GM11168 (cell line): ENCODE measurements around the gene GPR17.

Source experiments
- in situ Hi-C: fragments of 300-500 bp; cut with MboI; formaldehyde crosslinking; loops from one replicate; pipeline ENCODE4 v1.12.0; 2022; ENCODE audit warnings: low sequenced_read_pairs; ENCODE audit not compliant: unreplicated experiment

The GPR17 gene

DNA sequence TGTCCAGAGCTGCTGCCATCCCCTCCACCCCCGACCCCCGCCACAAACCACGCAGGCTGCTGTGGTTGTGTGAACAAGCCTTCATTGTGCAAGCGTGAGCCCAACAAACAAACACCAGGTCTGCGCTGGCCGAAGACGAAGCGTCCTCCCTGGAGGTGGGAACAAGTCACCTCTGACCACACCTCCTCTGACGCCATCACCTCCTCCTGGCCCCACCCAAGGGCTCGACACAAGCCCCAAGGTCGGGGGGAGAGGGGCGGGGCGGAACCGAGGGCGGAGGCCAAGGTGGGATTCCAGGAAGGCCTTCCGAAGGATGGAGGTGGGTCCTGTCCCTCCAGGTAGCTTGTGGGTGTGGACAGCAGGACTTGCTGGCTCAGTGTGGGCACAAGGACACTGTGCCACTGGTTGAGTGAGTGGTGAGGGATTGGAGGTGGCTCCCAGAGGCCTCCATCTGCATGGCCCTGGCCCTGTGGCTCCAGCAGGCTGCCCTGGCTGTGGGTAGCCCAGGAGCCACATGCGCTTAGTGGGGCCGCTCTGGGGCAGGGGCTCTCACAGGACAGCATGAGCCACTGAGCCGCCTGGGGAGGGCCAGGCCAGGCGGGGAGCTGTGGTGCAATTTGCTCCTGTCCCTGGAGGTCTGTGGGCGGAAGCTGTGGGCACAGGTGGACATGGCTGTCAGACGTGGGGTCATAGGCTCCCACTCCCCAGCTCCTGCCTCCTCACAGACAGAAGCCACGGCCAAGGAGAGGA is 7.4 kb upstream of the GPR17 start:
- in situ Hi-C loops: no loop called here

DNA sequence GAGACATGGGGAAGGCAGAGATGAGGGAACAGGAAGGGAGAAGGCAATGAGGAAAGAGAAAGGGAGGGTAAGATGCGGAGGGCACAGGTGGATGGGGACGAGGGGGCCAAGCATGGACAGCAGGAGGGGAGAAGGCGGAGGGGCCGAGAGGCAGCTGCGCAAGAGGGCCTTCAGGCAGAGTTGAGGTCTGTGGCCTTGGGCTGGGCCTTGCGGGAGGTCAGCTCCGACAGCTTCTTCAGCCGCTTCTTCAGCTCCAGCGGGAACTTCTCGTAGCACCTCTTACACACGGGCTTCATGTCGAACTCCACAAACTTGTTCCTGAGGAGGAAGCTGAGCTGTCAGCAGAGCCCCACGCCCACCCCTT is 6.9 kb upstream of the GPR17 start:
- in situ Hi-C loops: no loop called here

DNA sequence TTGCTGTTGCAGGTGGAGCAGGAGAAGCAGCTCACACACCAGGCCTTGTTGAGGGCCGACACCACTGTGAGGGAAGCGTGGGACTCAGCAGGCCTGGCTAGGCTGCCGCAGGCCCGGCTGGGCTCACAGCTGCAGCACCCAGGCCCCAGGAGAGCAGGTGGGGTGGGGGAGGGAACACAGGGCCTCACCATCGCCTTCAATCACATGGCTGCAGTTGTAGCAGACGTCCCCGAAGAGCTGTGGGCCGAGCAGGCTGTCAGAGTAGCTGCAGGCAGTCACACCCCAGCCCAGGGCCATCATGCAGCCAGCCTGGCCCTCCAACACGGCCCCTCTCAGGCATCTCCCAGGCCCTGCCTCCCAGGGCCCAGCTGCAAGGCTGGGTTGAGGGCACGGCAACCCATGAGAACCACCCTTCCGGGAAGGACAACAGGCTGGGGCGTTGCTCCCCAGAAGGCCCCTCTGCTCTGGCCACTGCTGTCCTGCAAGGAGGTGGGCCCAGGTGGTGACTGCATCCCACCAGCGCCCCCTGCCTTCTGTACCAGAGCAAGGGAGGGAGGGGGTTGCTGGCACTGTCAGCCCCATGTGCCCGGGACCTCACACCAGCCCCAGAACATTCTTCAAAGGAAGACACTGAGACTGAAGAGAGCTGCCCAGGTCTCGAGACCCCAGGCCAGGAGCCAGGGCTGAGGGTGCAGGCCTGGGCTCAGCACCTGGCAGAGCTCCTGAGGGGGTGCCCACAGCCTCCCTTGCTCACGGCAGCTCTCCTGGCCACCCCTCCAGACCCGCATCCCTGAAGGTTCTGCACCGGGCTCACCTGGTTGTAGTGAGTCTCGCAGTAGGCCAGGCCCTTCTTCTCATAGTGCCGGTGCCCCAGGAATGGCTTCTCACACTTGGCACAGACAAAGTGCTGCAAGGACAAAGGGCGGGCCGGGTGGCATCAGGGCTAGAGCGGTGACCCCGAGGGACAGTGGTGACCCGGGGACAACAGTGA is 5.6 kb upstream of the GPR17 start:
- in situ Hi-C loops: no loop called here

DNA sequence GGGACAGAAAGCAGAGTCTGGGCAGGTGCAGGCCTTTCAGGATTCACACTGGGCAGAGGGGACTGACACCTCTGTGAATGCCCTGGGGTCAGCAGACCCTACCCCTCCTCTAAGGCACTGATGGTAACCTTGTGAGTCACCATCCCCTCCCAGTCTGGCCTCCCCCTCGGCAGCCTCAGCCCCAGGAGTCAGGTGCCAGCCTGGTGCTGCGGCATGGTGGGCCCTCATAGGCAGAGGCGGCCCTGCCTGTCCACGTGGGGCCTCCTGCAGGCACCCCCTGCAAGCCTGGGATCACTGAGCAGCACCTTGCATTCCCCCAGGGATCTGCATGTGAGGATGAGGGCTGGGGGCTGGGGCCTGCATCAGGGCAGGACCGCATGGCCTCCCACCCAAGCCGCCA is 4.8 kb upstream of the GPR17 start:
- in situ Hi-C loops: no loop called here

DNA sequence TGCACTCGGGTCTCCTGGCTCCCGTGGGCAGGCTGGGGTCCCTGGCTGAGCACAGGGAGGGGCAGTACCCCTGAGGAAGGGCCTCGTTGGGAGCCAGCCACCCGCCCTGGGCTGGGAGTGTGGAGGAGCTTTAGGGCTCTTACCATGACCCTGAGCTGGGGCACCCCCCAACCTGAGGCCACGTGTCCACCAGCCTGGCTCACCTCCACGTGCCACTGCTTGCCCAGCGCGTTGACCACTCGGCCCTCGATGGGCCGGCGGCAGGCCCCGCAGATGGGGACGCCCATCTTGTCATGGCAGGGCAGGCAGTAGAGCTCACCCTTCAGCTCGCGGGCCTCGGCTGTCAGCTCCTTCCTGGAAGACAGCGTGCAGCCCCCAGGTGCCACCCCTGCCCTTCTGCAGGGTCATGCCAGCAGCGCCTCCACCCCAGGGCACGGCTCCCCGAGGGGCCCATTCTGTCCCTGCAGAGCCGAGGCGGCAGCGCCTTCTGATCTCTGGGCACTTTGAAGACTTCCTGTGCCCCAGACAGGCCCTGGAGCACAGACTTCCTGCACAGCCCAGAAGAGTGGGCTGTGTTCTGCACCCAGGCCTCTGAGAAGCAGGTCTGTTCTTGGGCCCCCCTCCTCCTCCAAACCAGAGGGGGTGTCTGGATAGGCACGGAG is 4.0 kb upstream of the GPR17 start:
- in situ Hi-C loops: no loop called here

DNA sequence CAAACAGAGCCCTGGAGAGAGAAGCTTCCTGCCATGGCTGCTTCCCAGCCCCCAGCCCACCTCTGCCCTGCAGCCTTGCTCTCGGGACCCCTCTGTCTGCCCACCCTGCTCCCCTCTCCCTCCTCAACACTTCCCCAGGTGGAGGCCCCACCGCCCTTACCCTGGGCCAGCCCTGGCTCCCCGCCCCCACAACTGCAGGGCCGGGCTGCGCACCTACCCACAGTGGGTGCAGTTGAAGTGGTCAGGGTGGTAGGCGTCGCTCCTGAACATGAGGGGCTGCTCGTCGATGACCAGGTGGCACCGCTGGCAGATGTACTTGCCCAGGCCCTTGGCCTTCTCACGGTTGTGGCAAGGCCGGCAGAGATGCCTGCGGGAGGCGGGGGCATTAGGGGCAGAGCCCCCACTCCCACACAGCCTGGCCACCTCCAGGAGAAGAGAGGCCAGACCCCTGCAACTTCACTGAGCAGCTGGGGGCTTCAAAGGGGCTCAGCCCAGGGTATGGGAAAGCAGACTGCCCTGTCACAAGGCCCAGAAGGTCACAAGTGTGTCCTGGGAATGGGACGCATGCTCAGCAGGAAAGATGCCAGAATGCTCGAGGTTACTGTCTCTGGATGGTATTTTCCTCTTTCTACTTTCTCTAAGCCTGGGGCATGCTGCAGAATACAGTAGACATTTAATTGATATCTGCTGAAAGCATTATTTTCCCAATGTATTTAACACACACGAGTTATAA is 3.1 kb upstream of the GPR17 start:
- in situ Hi-C loops: no loop called here

DNA sequence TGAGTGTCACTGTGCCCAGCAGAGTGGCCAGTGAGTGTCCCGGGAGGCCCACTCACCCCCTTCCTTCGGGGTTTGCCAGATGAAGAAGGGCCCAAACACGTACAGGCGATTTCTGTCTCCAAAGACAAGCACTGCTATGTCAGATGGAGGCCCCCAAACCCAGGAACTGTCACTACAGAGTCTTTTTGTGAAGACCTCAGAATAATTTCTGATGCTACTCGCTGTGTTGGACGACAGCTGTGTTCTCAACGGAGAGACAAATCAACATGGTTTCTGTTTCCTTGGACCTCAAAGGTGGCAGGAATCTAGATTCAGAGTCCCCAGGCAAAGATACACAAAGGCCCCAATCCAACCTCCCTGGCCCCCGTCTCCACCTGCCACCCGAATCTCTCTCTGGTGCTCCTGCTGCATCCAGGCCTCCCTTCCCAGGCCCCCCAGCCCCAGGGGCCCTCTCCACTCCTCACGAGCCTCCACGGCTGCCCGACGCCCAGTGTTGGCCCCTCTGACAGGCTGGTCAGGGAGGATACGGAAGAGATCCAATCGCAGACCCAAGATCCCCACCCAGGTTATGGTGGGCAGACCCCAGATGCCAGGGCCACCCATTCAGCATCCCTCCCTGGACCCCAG is 2.4 kb upstream of the GPR17 start:
- in situ Hi-C loops: no loop called here

DNA sequence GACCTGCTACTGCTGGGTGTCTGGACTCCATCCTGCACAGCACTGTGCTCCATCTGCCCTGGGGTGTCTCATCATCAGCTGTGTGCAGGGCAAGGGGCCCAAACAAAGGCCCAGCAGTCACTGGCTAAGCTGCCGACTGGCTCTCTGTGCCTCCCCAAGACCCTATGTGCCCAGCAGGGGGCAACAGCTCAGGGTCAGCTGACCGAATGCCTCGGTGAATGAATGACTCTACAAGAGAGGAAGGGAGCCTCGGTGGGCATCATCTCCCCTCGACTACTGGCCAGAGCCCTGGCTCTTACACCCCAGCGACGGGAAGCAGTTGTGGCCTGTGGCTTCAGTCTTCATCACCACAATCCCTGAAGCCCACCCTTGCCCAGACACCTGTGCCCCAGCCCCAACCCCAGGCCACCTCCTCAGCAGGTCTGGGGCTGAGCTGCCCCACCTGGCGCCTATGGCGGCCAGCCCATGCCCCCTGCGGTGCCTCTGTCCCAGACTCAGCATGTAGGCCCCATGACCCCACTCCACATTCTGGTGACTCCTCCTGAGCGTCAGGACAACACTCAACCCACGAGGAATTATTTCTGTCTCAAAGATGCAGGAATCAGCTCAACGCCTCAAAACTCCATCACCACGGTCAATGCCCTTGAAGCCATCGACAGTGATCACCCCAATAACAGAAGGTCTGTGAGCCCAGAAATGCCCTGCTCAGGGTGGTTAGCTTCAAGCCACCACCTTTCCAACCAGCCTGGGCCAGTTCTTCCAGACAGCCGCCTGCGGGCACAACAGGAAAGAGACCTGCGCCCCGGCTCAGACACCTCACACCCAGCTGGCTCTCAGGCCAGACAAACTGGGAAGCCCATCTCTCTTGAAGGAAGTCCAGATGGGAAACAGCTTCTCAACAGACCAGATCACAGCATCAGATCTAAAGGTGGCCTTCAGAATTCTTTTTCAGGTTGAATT is 1.6 kb upstream of the GPR17 start:
- in situ Hi-C loops: no loop called here

DNA sequence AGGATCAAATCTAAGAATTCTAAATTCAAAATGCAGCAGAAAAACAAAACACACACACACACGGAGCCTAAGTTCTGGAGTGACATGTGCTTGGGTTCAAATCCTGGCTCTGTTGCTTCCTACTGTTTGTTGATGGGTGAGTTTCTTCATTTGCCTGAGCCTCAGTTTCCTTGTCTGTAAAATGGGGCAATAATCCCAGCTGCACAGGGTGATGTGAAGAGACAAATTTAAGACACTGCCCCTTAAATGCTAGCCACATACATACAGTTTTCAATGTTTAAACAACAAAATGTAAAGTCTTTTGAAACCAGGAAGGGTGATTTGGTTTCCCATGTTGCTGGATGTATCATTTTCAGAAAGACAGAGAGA is 943 bp upstream of the GPR17 start:
- in situ Hi-C loops: no loop called here

DNA sequence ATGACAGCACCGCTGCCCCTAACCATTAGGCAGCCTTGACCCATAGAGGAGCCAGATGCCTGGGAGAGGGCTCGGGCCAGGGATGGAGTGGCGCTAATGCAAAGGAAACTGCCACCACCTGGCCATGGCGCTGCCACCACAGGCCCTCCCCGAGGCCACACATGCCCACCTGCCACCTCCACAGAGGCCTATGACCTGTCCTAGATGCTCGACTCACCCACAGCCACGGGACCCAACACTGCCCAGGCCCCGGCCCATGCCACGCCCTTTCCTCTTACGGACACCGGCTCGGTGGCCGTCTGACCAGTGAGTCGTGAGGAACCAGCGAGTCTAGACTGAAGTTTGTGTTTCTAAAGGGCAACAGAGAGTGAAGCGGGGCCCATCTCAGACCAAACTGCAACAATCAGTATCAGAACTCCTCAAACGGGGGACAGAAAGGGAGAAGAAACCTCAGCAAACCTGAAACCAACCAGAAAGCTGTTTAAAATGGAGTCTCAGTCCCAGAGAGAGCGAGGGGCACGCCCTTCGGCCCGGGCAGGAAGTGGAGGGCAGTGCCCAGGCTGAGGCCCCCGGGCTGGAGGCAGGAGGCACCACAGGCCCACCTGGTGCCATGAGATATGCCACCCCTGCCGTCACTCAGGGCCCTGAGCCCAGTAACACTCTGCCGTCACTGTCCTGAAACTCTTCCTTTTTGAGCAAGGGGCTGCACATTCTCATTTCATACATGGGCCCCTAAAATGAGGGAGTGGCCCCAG is 711 bp downstream of the GPR17 start:
- in situ Hi-C loops: no loop called here

DNA sequence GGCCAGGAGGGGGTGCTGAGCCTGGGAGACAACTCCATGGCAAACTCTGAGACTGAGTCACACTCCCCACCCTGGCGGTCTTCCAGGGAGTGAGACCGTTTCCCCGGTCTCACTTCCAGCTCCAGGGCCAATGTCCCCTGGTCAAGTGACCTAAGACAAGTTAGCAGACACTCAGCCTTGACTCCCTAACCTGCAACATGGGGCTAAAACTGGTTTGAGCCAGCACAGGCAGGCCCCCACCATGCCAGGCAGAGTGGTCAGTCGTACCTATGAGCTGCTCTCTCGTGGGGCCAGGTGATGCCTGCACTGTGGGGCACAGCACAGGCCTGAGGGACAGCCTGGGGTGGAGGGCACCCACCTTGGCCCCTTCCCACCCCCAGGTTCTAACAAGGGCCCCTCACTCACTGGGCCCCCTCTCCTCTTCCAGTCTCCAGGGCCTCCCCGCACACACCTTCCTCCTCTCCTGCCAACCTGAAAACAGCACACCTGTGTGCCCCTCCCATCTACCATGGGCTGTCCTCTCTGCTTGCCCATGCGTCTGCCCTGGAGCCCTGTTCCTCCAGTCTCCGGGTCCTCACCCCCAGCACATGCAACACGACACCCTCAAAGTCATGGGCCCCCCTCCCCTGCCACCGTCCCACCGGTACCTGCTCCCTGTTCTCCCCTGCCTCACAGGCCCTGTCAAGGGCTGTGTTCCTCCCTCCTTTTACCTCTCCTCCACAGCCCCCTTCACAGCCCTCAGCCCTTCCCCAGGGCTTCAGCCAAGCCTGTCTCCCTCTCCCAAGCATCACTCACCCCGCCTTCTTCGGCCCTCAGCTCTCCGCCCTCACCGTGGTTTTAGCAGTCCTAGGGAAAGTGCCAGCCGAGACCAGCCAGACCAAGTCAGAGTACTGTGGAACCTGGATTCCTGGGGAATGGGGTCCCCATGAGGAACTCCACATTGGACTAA is 1.6 kb downstream of the GPR17 start:
- in situ Hi-C loops: no loop called here

DNA sequence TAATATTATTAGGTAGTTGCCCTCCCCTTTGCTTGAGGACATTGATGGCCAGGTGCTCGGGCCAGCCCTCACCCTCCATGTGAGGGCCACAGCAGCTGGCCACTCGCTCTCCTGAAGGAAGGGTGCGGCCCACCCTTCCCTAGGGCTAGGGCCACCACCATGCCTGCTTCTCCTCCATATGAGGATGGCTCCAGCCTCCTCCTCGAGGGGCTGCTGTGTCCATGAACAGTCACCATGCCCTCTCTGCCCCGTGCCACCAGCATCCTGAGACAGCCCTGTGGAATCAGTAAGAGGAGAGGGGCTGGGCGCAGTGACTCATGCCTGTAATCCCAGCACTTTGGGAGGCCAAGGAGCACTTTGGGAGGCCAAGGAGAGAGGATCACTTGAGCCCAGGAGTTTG is 2.4 kb downstream of the GPR17 start:
- in situ Hi-C loops: no loop called here

DNA sequence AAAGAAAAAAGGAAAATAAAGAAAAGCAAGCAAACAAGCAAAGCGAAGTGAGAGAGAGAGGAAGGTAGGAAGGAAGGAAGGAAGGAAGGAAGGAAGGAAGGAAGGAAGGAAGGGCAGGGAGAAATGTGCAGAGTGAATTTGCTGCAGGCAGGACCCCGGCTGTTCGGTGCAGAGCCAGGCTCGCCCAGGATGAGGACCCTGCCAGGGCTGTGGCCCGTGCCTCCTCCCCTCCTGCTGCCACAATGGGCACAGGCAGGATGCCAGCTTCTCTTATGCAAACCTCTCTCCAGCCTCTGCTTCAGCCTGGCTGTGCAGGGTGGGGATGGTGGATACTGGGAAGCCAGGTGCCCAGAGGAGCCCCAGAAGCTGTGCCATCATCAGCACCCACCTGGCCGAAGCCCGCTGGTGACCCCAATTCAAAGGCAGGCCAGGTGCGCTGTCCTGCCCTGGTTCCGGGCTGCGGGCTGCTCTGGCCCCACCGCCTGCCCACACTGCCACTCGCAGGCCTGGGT is 3.2 kb downstream of the GPR17 start:
- in situ Hi-C loops: no loop called here

DNA sequence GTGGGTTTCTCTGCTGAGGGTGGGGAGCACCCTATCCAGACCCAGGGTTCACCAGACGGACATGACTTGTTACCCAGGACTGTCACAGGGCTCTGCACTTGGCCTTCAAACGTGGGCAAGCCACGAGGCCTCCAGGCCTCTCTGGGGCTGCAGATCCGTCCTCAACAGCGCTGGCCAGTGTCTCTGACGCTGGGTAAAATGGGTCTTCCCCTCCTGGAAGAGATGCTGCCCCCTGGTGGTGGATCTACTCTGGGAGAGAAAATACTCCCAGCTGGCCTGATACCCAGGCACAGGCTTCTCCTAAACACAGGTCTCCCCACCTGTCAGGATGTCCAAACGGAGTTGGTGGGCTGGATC is 3.7 kb downstream of the GPR17 start:
- in situ Hi-C loops: no loop called here

DNA sequence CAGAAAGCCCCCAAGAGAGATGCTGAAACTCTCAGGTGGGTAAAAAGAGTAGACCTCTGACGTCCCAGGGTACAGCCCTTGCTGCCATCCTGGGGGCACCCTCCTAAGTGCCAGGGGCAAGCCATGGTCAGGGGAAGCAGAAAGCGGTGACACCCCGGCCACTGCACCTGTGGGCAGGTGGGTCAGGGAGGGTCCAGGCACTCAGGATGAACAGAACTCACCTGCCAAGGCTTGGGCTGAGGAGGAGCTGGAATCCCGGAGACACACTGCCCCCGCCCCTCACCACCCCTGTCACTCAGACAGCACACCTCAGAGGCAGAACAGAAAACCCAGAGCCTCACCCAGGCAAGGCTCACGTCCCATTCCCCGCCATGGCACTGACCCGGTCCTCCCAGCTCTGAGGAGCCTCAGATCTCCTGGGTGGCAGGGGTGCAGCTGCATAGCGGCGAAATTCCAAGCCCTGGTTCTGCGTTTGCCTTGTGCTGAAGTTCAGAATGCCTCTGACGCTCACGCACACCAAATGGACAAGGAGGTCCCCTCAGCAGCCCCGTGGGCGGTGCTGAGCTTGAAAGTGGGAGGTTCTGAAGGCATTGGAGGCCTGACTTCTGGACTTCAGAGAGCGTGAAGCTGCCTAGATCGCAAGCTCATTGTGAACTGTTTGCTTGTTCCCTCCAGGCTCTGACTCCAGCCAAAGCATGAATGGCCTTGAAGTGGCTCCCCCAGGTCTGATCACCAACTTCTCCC is 4.3 kb downstream of the GPR17 start:
- in situ Hi-C loops: no loop called here

DNA sequence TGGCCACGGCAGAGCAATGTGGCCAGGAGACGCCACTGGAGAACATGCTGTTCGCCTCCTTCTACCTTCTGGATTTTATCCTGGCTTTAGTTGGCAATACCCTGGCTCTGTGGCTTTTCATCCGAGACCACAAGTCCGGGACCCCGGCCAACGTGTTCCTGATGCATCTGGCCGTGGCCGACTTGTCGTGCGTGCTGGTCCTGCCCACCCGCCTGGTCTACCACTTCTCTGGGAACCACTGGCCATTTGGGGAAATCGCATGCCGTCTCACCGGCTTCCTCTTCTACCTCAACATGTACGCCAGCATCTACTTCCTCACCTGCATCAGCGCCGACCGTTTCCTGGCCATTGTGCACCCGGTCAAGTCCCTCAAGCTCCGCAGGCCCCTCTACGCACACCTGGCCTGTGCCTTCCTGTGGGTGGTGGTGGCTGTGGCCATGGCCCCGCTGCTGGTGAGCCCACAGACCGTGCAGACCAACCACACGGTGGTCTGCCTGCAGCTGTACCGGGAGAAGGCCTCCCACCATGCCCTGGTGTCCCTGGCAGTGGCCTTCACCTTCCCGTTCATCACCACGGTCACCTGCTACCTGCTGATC is 4.9 kb downstream of the GPR17 start:
- in situ Hi-C loops: no loop called here
